ENCODE results near the gene POLH. TPM values are rescaled to one million over a fixed set of nuclear protein-coding genes. Genes with fewer than 3 reads are reported as not detected.
"Not testable (repeated sequence)": the region's sequence is repeated elsewhere in the genome, so short reads cannot be mapped to it uniquely, and the experiment has no call there.

Gene POLH
- total RNA-seq, 1 donor from 2014 or later, result 17.3 TPM

- TF ChIP-seq CTCF (IDR thresholded peaks at IDR 0.05; ENCODE audit: insufficient read depth, low read length, poor library complexity, severe bottlenecking), result no peak
- no peaks in the 10 kb centered on the region for H3K27me3 ChIP-seq (ENCODE audit: control insufficient read depth, insufficient read depth, low read length)
- H3K36me3 ChIP-seq (ENCODE audit: control insufficient read depth, insufficient read depth, low read length), result no peaks in the 10 kb centered on the region
- no peak for DNase-seq (ENCODE audit: low read depth)
- no peak overlapping the region for H3K4me3 ChIP-seq (ENCODE audit: low read depth, low read length)
These were observed 72.3 kb downstream of the POLH start for GRCh38 chr6:43648248-43648647.

GRCh38 chr6:43652822-43653221 lies 76.8 kb downstream of the POLH start:
- not testable (repeated sequence) for DNase-seq (ENCODE audit: low read depth); H3K27me3 ChIP-seq (ENCODE audit: control insufficient read depth, insufficient read depth, low read length); H3K4me3 ChIP-seq (ENCODE audit: low read depth, low read length); H3K36me3 ChIP-seq (ENCODE audit: control insufficient read depth, insufficient read depth, low read length)

- TF ChIP-seq CTCF (IDR thresholded peaks at IDR 0.05; ENCODE audit: insufficient read depth, low read length, poor library complexity, severe bottlenecking), result no peak
- H3K36me3 ChIP-seq (ENCODE audit: control insufficient read depth, insufficient read depth, low read length), result no peaks in the 10 kb centered on the region
- H3K27me3 ChIP-seq (ENCODE audit: control insufficient read depth, insufficient read depth, low read length), result no peaks in the 10 kb centered on the region
- no peak for DNase-seq (ENCODE audit: low read depth)
- H3K4me3 ChIP-seq (ENCODE audit: low read depth, low read length), result no peak overlapping the region
These were observed 81.3 kb downstream of the POLH start for GRCh38 chr6:43657221-43657802.

- Histone ChIP-seq H3K36me3 (ENCODE audit: control insufficient read depth, insufficient read depth, low read length) (no peaks in the 10 kb centered on the region), H3K27me3 (ENCODE audit: control insufficient read depth, insufficient read depth, low read length) (no peaks in the 10 kb centered on the region), H3K4me3 (ENCODE audit: low read depth, low read length) (no peak overlapping the region)
- no peak for DNase-seq (ENCODE audit: low read depth)
- no peak for TF ChIP-seq CTCF (IDR thresholded peaks at IDR 0.05; ENCODE audit: insufficient read depth, low read length, poor library complexity, severe bottlenecking)
These were observed 82.2 kb downstream of the POLH start for GRCh38 chr6:43658161-43658560.

GRCh38 chr6:43662948-43663347 lies 87.0 kb downstream of the POLH start:
- not testable (repeated sequence) for H3K4me3 ChIP-seq (ENCODE audit: low read depth, low read length); H3K27me3 ChIP-seq (ENCODE audit: control insufficient read depth, insufficient read depth, low read length); DNase-seq (ENCODE audit: low read depth); H3K36me3 ChIP-seq (ENCODE audit: control insufficient read depth, insufficient read depth, low read length)

Other genes starting within 250 kb of the POLH start
- 11.2 and 12.3 TPM in 2 replicates for gene ZNF318, start 206.5 kb upstream of the POLH start, total RNA-seq
- 24.9 and 26.9 TPM in 2 replicates for gene ABCC10, start 148.6 kb upstream of the POLH start, total RNA-seq
- not detected in 2 replicates for gene DLK2, start 120.6 kb upstream of the POLH start, total RNA-seq
- 31.7 and 42.7 TPM in 2 replicates for gene TJAP1, start 98.6 kb upstream of the POLH start, total RNA-seq
- not detected in 2 replicates for gene LRRC73, start 65.8 kb upstream of the POLH start, total RNA-seq
- 149 and 153 TPM in 2 replicates for gene YIPF3, start 59.3 kb upstream of the POLH start, total RNA-seq
- gene POLR1C, start 59.1 kb upstream of the POLH start, total RNA-seq, result 36.7 and 46.8 TPM in 2 replicates
- gene XPO5, start 147 bp upstream of the POLH start, total RNA-seq, result 53.3 and 54.8 TPM in 2 replicates
- 96.5 and 100 TPM in 2 replicates for gene GTPBP2, start 53.1 kb downstream of the POLH start, total RNA-seq
- gene MAD2L1BP, start 59.7 kb downstream of the POLH start, total RNA-seq, result 39.4 and 68.0 TPM in 2 replicates
- 0.08 and 0.41 TPM in 2 replicates for gene RSPH9, start 68.9 kb downstream of the POLH start, total RNA-seq
- 76.1 and 78.9 TPM in 2 replicates for gene MRPS18A, start 111.6 kb downstream of the POLH start, total RNA-seq
- gene VEGFA, start 194.0 kb downstream of the POLH start, total RNA-seq, result 236 and 264 TPM in 2 replicates

Measured in kidney epithelial cell (primary cell).